Right lobe of liver (tissue), 4 donors: ENCODE measurements around the gene OTC.

Experiments
- POLR2A ChIP-seq: fragments of 450-650 bp; IDR thresholded peaks from one replicate; pipeline ENCODE4 v1.6.1; 2017; ENCODE audit warnings: antibody characterized with exemption, mild to moderate bottlenecking
- TF ChIP-seq, protein P1 (sequence below), 4 donors: fragments of 200-600 bp in 3 of 4; fragments of 450-650 bp in 1 of 4; IDR thresholded peaks; one replicate each; pipeline versions ENCODE4 v1.5.1 to v1.8.0; 2016 to 2022; ENCODE audit warnings: antibody characterized with exemption in 4 of 4, mild to moderate bottlenecking in 2 of 4
- donor health status: DM: no; HTN: no; CAD: no.
- donor health status: DM: no; HTN: no; CAD: no.
- donor health status: DM: no; HTN: yes; CAD: no.

DNA sequence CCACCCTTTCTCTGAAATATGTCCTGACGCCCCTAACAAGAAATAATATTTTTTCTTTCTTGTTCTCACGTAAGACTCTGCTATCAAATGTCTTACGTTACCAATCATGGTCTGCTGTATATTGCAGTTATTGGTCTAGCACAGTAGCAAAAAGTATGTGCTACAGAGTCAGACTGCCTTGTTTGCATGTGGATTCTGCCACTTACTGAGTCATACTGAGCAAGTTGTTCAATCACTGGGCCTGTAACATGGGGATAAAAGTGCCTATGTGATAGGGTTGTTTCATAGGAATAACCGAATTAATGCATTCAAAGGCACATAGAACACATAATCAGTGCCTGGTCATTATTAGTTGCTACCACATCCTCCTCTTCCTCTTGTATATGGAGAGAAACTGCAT lies 39.2 kb upstream of the OTC start:
- TF ChIP-seq, protein P1, sequence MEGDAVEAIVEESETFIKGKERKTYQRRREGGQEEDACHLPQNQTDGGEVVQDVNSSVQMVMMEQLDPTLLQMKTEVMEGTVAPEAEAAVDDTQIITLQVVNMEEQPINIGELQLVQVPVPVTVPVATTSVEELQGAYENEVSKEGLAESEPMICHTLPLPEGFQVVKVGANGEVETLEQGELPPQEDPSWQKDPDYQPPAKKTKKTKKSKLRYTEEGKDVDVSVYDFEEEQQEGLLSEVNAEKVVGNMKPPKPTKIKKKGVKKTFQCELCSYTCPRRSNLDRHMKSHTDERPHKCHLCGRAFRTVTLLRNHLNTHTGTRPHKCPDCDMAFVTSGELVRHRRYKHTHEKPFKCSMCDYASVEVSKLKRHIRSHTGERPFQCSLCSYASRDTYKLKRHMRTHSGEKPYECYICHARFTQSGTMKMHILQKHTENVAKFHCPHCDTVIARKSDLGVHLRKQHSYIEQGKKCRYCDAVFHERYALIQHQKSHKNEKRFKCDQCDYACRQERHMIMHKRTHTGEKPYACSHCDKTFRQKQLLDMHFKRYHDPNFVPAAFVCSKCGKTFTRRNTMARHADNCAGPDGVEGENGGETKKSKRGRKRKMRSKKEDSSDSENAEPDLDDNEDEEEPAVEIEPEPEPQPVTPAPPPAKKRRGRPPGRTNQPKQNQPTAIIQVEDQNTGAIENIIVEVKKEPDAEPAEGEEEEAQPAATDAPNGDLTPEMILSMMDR (IDR thresholded peaks at IDR 0.05): no peak
- TF ChIP-seq POLR2A: no peak
